C4-2B (cell line): ENCODE measurements around the gene SLC30A1.

ENCODE experiments used
- ZFX ChIP-seq: fragments of 450-650 bp; IDR thresholded peaks from 2 replicates; pipeline ENCODE4 v1.6.1; 2017
- TF ChIP-seq, protein P1 (sequence below): fragments of 450-650 bp; conservative IDR thresholded peaks from 2 replicates; pipeline ENCODE4 v1.5.1; 2017; ENCODE audit warnings: mild to moderate bottlenecking

DNA sequence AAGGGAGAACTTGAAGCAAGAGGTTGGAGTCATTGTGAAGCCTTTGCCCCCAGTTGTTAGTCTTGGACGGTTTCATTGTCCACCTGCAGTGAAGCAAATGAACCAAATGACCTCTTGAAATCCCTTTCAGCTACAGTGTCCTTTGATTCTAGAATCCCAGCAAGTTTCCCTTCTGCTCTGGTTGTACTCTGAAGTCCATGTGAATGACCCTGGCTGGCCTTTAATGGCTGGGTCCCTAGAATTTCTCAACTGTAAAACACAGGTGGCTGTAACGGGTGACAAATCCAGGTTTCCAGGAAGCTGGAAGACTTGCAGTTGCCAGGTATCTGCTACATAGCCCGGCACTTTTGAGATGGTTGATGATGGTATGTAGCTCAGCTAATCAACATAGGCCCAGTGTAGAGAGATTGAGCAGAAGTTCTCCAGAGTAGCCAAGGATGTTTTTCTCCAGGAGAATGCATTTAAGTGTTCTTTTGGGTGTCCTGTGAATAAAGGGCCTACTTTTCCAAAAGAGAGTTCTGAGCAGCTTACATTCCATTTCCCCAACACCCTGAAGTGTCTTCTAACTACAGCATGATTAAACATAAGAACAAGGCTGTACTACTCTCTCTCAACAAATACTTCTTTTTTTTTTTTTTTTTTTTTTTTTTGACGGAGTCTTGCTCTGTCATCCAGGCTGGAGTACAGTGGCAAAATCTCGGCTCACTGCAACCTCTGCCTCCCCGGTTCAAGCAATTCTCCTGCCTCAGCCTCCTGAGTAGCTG is 17.6 kb upstream of the SLC30A1 start:
- TF ChIP-seq, protein P1, sequence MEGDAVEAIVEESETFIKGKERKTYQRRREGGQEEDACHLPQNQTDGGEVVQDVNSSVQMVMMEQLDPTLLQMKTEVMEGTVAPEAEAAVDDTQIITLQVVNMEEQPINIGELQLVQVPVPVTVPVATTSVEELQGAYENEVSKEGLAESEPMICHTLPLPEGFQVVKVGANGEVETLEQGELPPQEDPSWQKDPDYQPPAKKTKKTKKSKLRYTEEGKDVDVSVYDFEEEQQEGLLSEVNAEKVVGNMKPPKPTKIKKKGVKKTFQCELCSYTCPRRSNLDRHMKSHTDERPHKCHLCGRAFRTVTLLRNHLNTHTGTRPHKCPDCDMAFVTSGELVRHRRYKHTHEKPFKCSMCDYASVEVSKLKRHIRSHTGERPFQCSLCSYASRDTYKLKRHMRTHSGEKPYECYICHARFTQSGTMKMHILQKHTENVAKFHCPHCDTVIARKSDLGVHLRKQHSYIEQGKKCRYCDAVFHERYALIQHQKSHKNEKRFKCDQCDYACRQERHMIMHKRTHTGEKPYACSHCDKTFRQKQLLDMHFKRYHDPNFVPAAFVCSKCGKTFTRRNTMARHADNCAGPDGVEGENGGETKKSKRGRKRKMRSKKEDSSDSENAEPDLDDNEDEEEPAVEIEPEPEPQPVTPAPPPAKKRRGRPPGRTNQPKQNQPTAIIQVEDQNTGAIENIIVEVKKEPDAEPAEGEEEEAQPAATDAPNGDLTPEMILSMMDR = no peak
- TF ChIP-seq ZFX = no peak
